HG02798 (cell line): Measurements from ENCODE around the gene CENPX.

Experiments
- ATAC-seq: cut with Tn5 transposase; IDR thresholded peaks from one replicate; pipeline ENCODE4 v1.9.1; 2021; ENCODE audit warnings: mild to moderate bottlenecking; ENCODE audit not compliant: unreplicated experiment, poor library complexity

Gene CENPX

GRCh38 chr17:82022310-82022980 lies at the start of gene CENPX:
CENPX (minus strand) TSS chr17:82022878; CDS start chr17:82022861, 17 bp downstream.
- ATAC-seq: peak; percentile 12

- ATAC-seq: no peak
Observed at GRCh38 chr17:82070611-82071010, 47.9 kb upstream of the CENPX start.

GRCh38 chr17:82065638-82066303 lies 43.1 kb upstream of the CENPX start, which contains the start of gene DUS1L:
DUS1L (minus strand) TSS chr17:82065804; CDS start chr17:82065059, 745 bp downstream.
- peak; percentile 81 for ATAC-seq

- ATAC-seq: peak; percentile 45
Observed at GRCh38 chr17:82065193-82065637, 42.5 kb upstream of the CENPX start.

- no peak for ATAC-seq
Observed at GRCh38 chr17:82064433-82065192, 41.9 kb upstream of the CENPX start.

GRCh38 chr17:82063424-82064415 lies 41.0 kb upstream of the CENPX start:
- no peak for ATAC-seq

- no peak for ATAC-seq
Observed at GRCh38 chr17:82062984-82063368, 40.3 kb upstream of the CENPX start.

GRCh38 chr17:82062076-82062983 lies 39.7 kb upstream of the CENPX start:
- no peak for ATAC-seq

GRCh38 chr17:82061047-82061925 lies 38.6 kb upstream of the CENPX start:
- ATAC-seq: no peak

- no peak for ATAC-seq
Observed at GRCh38 chr17:82060614-82061013, 37.9 kb upstream of the CENPX start.

- ATAC-seq: no peak
Observed at GRCh38 chr17:82060001-82060380, 37.3 kb upstream of the CENPX start.

GRCh38 chr17:82059272-82060000 lies 36.8 kb upstream of the CENPX start:
- ATAC-seq: no peak

GRCh38 chr17:82058855-82059249 lies 36.2 kb upstream of the CENPX start:
- no peak for ATAC-seq

- ATAC-seq: no peak
Observed at GRCh38 chr17:82058230-82058854, 35.7 kb upstream of the CENPX start.

GRCh38 chr17:82056729-82057621 lies 34.3 kb upstream of the CENPX start:
- no peak for ATAC-seq
